Measurements from ENCODE around the gene MAPKAPK2.
"Not testable (repeated sequence)": the region's sequence is repeated elsewhere in the genome, so short reads cannot be mapped to it uniquely, and the experiment has no call there.

The MAPKAPK2 gene

DNA sequence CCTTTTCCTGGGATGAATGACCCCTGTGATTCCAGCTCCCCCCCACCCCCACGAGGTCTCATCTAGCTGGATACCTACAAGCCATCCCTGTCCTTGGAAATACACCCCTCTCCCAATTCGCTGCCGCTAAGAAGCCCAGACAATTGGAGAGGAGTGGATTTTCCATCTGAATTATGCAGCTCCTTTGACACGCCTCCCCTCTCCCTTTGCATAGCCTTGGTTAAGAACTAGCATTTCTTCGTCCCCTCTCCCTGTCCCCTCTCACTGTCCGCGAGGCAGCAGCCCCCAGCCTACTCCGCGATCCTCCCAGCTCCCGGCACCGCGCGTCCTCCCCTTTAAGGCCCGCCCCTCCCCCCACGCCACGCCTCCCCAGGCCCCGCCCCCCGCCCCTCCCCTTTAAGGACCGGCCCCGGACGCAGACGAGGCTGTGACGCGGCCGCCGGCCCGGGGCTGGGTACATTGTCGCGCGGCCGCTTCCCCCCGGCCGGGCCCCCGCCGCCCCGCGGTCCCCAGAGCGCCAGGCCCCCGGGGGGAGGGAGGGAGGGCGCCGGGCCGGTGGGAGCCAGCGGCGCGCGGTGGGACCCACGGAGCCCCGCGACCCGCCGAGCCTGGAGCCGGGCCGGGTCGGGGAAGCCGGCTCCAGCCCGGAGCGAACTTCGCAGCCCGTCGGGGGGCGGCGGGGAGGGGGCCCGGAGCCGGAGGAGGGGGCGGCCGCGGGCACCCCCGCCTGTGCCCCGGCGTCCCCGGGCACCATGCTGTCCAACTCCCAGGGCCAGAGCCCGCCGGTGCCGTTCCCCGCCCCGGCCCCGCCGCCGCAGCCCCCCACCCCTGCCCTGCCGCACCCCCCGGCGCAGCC lies at the start of gene MAPKAPK2:
MAPKAPK2 (plus strand) TSS at position 428 of the 856 bp plus-strand sequence; CDS start at position 753, 325 bp downstream.
- DNase-seq: peak; percentile 75

DNA sequence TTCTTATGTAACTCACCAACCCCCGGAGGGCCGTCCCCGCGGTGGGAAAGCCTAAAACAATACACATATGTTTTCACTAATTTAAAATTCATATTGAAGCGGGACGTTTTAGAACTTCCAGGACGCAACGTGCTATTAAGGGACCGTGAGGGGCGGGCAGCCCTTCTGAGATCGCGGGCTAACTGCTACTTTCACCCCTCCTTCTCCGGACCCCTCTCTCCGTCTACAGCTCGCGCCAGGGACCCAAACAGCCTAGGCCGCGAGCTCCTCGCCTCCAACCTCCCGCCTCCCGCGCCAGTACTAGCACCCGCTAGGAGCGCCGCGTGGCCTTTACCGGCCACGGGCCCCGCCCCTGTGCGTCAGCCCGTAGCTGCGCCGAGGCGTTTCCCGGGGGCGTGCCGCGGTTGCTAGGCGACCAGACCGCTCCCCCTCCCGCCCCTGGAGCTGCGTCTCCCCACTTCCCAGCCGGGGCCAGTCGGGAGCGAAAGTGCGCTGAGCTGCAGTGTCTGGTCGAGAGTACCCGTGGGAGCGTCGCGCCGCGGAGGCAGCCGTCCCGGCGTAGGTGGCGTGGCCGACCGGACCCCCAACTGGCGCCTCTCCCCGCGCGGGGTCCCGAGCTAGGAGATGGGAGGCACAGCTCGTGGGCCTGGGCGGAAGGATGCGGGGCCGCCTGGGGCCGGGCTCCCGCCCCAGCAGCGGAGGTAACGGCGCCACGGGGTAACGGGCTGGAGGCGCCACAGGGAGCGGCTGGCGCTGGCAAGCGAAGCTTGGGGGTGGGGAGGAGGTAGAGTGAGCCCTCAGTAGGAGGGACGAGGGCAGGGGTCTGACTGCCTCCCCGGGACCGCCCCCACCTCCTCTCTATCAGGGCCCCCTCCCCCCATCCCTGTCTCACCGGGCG lies 49.4 kb upstream of the MAPKAPK2 start, which contains the start of gene DYRK3:
DYRK3 (plus strand) TSS at position 457 of the 898 bp plus-strand sequence; CDS start at position 625, 168 bp downstream.
- peak; percentile 83 for DNase-seq

DNA sequence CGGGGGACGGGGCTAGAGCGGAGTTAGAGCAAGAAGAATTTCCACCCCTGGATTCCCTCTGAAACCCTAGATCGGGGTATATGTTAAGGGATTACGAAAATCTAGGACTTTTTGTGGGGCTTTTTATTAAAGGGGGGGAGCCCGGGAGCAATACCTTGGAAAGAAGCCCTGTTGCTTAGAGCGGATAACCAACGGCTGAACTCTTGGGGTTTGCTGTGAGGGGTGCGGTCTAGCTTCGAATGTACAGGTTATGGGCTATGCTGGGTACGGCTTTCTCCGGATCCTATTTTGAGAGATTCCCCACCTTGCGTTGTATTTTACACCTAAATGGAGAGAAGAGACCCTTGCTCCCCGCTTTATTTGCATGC lies 48.7 kb upstream of the MAPKAPK2 start:
- no peak for DNase-seq

DNA sequence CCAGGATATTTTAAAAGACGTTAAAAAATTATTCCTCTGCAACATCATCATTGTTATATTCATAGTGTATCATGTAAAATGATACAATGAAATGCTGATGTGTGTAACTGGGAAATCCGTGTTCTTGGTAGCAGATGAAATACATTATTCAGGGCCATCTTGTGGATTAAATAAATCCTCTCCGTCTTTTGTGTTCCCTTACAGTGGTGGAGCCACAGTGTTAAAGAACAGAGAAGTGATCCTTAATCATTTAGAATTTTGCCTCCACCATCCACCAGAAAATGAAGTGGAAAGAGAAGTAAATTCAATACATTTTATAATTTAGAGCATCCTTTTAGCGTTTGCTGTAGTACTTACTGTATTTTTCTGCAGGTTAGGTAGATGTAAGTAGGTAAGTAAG lies 48.0 kb upstream of the MAPKAPK2 start:
- no peak for DNase-seq

DNA sequence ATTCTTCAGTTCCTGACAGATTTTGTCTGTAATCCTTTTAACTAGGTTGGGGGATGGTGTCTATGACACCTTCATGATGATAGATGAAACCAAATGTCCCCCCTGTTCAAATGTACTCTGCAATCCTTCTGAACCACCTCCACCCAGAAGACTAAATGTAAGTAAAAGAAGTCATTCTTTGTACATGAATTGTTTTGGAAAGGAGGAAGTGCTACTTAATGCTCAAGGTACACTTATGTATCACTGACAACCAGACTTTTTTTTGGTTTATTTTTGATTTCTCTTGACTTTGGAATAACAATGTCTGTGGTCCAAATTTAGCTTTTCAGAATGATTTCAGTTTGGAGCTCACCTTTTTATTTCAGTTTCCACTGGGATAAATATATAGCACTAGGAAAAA lies 47.1 kb upstream of the MAPKAPK2 start:
- no peak for DNase-seq

DNA sequence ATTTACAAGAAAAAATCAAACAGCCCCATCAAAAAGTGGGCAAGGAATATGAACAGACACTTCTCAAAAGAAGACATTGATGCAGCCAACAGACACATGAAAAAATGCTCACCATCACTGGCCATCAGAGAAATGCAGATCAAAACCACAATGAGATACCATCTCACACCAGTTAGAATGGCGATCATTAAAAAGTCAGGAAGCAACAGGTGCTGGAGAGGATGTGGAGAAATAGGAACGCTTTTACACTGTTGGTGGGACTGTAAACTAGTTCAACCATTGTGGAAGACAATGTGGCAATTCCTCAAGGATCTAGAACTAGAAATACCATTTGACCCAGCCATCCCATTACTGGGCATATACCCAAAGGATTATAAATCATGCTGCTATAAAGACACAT lies 42.6 kb upstream of the MAPKAPK2 start:
- DNase-seq: not testable (repeated sequence)

DNA sequence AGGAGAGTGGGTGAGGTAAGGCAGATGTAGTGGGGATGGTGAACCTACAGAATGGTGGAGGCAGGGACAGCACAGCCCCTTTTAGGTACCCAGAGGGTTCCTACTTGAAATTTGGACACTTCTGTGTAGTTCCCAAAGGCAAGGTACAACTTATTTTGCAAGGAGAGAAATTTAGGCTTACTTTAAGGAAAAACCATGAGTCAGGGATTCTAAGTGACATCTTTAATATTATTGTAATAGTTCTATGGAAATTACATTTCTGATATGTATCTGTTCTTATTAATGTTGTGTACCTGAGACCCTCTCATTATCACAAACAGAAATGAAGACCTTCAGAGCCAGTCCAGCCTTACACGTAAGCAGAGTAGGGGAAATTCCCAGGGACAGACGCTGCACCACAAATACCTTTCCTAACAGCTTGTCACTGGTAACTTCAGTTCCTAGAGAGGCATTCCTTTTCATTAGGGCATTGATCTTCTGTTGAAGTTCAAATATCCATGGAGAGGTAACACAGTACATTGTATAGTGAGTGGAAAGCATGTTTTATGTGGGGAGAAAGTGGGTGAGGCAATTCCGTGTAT lies 41.5 kb upstream of the MAPKAPK2 start:
- DNase-seq: no peak

DNA sequence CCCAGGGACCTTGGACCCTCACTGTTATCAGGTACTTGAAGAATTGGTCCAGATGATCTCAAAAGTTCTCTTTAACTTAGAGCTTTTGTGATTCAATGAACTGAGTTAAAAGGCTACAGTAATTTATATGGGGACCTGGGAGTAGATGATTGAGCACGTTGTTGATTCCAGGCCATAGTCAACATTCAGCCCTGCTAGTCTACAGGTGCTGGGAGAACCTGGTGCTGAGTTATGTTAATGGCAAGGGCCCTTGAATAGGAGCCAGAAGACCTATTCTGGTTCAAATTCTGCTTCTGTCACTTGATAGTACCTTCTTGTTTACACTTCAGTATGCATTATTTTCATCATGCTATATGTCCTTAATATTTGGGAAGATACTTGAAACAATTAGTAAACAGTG lies 38.2 kb upstream of the MAPKAPK2 start:
- no peak for DNase-seq

DNA sequence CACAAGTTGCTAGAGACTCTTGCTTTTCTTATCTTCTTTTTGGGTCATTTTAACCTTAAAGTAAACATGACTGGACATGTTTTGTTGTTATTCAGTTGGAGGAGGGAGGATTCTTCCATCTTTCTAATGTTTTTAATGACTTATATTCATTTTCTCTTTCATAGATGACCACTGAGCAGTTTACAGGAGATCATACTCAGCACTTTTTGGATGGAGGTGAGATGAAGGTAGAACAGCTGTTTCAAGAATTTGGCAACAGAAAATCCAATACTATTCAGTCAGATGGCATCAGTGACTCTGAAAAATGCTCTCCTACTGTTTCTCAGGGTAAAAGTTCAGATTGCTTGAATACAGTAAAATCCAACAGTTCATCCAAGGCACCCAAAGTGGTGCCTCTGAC lies 37.5 kb upstream of the MAPKAPK2 start:
- no peak for DNase-seq

DNA sequence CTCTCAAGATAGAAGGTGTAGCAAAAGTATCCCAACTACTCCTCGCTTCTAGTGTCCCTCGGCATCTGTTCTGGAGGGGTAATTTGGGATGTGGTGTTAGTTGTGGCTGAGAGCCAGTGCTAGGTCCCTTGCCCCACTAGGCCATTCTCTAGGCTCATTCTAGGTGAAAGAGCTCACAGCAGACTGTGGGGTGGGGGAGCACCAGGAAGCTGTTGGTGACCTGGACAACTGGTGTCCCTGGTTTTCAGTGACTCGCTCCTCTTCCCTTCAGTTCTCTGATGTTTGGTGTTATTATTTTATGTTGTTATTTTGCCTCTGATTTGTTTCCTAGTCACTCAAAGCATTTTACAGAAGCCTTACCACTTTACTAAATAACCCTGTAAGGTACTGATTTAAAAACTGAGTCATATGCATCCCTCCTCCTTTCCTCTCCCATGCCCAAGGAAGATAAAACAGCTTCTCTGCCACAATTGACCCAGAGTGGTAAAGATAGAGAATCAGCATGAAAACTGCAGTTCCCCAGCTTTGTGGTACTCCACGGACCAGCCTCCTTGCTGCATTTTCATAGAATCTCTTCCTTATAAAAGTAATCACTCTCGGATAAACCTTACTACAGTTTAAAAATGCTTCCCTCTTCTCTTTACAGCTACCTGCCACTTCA lies 35.3 kb upstream of the MAPKAPK2 start:
- no peak for DNase-seq

DNA sequence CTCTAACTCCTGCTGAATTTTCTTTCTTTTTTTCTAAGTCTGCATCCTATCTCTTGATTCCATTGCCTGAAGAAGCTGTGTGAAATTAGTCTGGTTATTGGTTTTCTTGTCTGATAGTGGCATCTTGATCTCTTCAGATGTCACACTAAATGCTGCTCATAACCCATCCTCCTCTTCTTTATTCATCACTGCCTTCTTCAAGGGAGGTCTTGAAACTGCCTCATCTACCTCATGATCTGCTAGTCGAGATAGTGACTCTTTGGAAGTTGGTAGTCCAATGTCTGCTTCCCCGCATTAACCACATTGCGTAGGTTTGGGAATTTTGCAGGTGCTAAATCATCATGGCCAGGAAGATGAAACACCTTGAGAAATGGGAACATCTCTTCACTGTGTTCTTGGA lies 33.7 kb upstream of the MAPKAPK2 start:
- no peak for DNase-seq

DNA sequence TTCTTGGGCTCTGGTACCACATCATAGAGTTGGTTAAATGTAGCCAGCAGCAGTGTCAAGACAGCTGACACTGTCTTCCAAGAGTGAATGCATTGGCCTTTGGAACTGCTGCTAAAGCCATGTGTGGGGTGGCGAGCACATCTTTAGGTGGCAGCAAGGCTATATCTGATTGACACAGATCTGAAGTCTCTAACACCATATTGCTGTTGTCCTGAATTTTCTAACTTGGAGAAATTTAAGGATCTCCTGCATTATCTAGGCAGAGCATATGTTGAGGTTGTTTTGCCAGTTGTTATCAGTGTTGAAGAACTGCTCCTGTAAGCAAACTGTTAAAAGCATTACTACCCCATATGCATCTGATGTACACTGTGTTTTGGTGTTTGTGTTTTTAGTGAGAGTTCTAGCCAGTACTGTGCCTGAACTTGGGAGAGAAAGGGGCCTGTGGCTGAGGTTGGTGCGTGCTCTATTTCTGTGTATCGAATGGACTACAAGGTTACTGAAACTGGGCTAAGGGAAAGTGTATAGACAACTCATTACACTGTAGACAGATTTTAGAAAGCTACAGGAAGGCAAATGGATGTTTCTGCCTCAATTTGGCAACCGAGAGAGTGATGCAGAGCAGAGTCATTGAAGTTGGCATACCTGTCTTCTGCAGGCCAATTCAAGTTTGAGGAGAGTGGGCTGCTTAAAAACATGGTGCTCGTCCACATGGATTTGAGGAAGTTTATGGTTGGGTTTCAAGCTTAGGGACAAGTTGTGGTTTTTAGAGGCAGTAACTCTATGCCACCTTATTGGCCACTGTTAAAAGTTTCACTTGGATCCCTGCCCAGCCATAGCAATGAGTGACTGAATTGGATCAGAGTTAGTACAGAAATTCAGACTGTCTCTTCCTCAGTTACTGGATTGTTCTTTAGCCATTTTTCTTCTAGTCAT lies 32.5 kb upstream of the MAPKAPK2 start:
- no peak for DNase-seq

DNA sequence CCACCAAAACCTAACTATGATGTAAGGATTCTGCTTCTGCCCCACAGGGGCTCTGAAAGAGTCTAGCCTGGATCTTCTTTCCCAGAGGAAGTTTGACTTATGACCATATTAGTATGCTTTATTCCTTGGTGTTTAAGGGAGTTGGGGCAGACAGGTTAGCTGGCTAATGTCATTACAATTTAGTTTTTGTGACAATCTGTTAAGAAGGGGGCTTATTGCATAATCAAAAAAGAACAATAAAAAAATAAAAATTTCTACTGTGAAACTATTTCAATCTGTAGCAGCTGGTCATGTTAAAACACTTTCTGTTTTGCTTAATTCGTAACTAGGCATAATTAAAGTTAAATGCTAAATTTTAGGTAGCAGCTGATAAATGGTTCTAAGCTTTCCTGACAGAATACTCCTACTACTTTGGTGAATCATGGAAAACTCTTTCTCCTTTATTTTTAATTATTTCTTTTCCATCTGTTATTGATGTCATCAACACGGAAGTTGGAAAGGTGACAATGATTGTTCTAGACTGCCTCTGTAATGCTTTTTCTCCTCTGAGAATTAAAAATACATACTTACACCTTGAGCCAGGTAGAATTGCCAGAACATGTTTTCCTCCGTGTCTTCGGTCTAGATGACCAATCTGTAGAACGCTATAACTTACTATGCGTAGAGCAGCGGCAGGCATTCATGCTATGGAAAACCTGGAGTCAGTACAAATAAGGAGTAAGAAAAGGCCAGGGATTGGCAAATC lies 30.8 kb upstream of the MAPKAPK2 start:
- DNase-seq: no peak

DNA sequence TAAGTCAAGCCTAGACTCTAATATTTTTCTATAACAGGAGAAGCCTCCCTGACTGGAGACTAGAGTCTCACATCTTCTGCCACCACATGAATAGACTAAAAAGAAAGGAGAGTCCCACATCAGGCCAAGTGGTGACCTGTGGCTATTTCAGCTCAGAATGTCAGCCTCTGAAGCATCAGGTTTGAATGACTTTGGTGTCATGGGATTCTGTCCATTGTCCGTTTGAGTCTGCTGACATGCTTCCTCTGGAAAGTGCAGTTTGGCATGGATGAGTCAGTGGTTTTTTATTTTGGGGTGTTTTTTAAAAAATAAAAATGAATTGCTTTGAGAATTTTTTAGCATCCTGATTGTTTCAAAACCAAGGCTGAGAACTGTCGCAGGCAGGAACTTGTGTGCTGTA lies 29.9 kb upstream of the MAPKAPK2 start:
- no peak for DNase-seq

DNA sequence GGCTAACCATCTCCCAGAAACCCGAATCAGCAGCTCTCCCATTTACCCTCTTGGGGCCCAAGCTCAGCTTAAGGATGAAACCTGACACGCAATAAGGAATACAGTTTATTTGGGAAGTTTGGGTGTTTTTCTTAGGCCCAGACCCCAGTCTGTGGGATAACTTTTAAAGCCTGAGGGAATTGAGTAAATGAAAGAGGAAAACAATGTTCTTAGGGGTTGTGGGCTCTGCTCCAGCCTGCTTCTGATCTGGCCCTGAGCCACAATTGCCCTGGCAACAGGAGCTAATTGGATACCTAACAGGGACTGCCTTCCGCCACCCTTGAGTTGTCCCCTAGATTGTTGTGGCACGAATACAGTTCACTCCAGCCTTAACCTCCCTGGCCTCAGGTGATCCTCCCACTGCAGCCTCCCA lies 29.2 kb upstream of the MAPKAPK2 start:
- no peak for DNase-seq

DNA sequence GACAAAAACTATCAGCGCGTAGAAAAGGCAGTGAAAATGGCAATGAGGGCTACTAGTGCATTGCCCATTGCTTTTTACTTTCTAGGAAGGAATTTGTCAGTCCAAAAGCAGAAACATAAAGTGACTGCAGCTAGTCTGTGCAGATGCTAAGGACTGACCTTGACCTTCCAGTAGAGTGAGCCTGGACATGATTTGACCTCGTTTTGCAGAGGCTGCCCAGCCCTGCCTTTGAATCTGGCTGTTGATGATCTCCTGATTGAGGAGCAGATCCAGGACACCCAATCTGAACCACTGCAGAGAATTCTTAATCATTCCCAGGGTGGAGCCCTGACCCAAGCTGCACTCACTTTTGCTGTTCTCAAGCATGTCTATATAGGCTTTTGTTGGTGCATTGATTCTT lies 27.8 kb upstream of the MAPKAPK2 start:
- no peak for DNase-seq

DNA sequence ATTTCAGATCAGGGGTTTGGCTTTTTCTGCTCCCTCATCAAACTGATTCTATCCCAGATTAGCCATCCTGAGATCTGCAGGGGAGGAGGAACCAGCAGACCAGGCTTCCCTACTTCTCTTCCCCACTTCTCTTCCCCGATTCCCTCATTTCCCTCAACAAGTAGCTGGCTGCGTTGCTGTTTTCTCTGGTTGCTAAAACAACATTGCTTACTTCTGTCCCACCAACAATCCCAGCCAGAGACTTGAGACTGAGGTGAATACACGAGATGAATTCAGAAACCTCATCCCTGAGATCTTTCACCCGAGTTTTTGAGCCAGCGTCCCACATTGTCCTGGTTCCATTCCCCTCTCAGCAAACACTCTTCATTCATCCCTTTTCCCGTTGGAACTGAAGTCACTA lies 27.0 kb upstream of the MAPKAPK2 start:
- no peak for DNase-seq

DNA sequence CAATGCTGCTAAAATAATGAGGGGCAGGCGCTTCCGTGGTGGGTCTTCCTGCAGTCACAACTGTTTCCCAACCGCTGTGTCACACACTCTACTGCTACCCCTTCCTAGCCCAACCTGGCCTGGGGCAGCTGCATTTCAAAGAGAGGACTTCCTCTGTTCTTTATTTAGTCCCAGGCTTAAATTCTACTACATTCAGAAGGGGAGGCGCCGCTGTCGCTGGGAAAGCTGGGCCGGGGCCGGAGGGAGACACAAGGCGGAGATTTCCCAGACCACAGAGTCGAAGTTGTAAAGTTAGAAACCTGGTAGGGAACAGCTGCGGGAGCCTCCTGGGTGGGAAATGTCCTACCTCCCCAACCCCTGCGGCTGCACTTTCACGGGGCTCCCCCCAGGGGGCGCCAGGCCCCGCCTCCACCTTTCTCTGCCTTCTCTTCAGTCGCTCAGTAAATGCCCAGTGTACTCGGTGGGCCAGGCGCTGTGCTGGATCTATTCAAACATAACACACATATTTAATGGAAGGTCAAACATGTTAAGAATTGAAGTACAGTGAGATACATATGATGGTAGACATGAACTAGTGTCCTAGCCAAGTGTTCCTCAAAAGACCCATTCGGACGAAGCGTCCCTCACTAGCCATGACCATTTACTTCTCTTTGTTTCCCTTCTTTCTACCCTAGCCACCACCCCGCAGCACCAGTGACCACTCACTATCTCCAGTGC lies 26.3 kb upstream of the MAPKAPK2 start:
- peak; percentile 24 for DNase-seq

DNA sequence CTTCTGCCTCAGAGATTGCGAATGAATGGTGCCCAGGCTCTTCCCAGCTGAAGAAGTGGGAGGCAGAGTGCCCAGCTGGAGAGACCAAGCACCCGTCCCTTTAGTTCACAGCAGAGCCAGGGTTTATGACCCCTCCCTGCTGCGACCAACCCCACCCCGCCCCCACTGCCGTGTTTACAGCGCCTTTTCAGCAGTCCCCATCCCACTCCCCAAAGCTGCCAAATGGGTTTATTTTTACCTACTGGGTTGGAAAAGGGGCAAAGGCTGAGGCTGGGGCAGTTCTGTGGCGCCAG lies 25.8 kb upstream of the MAPKAPK2 start:
- DNase-seq: no peak

DNA sequence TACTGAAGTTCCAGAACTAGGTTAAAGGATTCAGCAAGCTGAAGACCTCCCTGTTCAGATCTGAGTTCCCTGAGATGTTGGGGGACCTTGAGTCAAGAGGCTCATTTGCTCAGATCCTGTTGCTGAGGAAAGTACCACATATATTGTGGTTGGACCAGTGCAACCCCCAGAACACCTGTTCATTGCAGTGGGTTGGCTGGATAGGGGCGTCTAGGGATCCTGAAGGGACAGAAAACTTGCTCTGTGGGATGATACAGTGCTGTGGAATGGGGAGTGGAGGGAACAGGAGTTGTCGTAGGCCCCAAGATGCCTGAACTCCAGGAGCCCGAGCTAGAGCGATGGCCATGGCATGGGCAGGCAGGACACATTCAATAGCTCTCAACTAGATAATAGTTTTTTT lies 24.6 kb upstream of the MAPKAPK2 start:
- DNase-seq: no peak

All from activated gamma-delta T cell treated with Interleukin-2 at 50 U/mL for 16 hours (primary cell).